ENCODE measurements around the gene SNX22.

SNX22 gene

GRCh38 chr15:64136347-64136746 lies 15.2 kb upstream of the SNX22 start:
- no peak for FAIRE-seq

- no peak for FAIRE-seq
These were observed 14.2 kb upstream of the SNX22 start for GRCh38 chr15:64137226-64137833.

GRCh38 chr15:64138331-64138941 lies 13.1 kb upstream of the SNX22 start:
- no peak for FAIRE-seq

GRCh38 chr15:64141798-64142512 lies 9.6 kb upstream of the SNX22 start:
- no peak for FAIRE-seq

- no peak for FAIRE-seq
These were observed 8.3 kb upstream of the SNX22 start for GRCh38 chr15:64143276-64143675.

GRCh38 chr15:64144192-64144564 lies 7.4 kb upstream of the SNX22 start:
- no peak for FAIRE-seq

GRCh38 chr15:64144565-64145281 lies 6.8 kb upstream of the SNX22 start:
- no peak for FAIRE-seq

- FAIRE-seq, result no peak
These were observed 5.5 kb upstream of the SNX22 start for GRCh38 chr15:64146041-64146440.

GRCh38 chr15:64146520-64146884 lies 5.0 kb upstream of the SNX22 start:
- no peak for FAIRE-seq

GRCh38 chr15:64146885-64147681 lies 4.4 kb upstream of the SNX22 start:
- FAIRE-seq, result no peak

GRCh38 chr15:64148168-64148567 lies 3.4 kb upstream of the SNX22 start:
- no peak for FAIRE-seq

- no peak for FAIRE-seq
These were observed 3.0 kb upstream of the SNX22 start for GRCh38 chr15:64148581-64148980.

- no peak for FAIRE-seq
These were observed 2.1 kb upstream of the SNX22 start for GRCh38 chr15:64149424-64149823.

- no peak for FAIRE-seq
These were observed 1.5 kb upstream of the SNX22 start for GRCh38 chr15:64149893-64150578.

GRCh38 chr15:64152507-64153387 lies 1.2 kb downstream of the SNX22 start:
- no peak for FAIRE-seq

GRCh38 chr15:64153480-64154367 lies 2.2 kb downstream of the SNX22 start:
- no peak for FAIRE-seq

- no peak for FAIRE-seq
These were observed 4.5 kb downstream of the SNX22 start for GRCh38 chr15:64155802-64156651.

- no peak for FAIRE-seq
These were observed 5.3 kb downstream of the SNX22 start for GRCh38 chr15:64156652-64157331.

All from endometrium (tissue), 2 donors.